ENCODE data around the gene CLRN1.

GRCh38 chr3:150911771-150912170 lies 60.8 kb downstream of the CLRN1 start:
- no peak for TF ChIP-seq CSDC2 (CRISPR knock-in tag; IDR thresholded peaks at IDR 0.05)
- TF ChIP-seq ZC3H10 (CRISPR knock-in tag; IDR thresholded peaks at IDR 0.05) = no peak
- no peak for TF ChIP-seq OSR1 (CRISPR knock-in tag; IDR thresholded peaks at IDR 0.05)
- no peak for TF ChIP-seq CREB5 (CRISPR knock-in tag; IDR thresholded peaks at IDR 0.05; ENCODE audit: low read depth)
- TF ChIP-seq ZNF8 (CRISPR knock-in tag; IDR thresholded peaks at IDR 0.05) = no peak
- TF ChIP-seq POU6F1 (CRISPR knock-in tag; IDR thresholded peaks at IDR 0.05; ENCODE audit: borderline replicate concordance, low read depth) = no peak

All from SK-N-SH treated with all-trans-retinoic acid at 6 μM for 48 hours (cell line).